Loucy (cell line): Measurements from ENCODE around the gene SPRED2.

Experiments used
- H2AFZ ChIP-seq: fragments of 200-600 bp; sonication (generic); 2 replicates; pipeline ENCODE4 v1.6.0; 2016; ENCODE audit warnings: antibody characterized with exemption, mild to moderate bottlenecking, low read length, moderate library complexity
- H3F3A ChIP-seq: fragments of 200-600 bp; 2 replicates; pipeline ENCODE4 v1.6.0; 2016; ENCODE audit warnings: antibody characterized with exemption, low read depth, mild to moderate bottlenecking
- H3K27me3 ChIP-seq: fragments of 200-600 bp; sonication (generic); 2 replicates; pipeline ENCODE4 v1.6.1; 2014; ENCODE audit warnings: low read length, mild to moderate bottlenecking; ENCODE audit not compliant: insufficient read depth, poor library complexity, severe bottlenecking
- H3K36me3 ChIP-seq: fragments of 200-600 bp; sonication (generic); 2 replicates; pipeline ENCODE4 v1.6.1; 2016; ENCODE audit warnings: low read length; ENCODE audit not compliant: insufficient read depth
- H3K4me1 ChIP-seq: fragments of 200-600 bp; sonication (generic); 2 replicates; pipeline ENCODE4 v1.5.1; 2014; ENCODE audit warnings: low read length, mild to moderate bottlenecking; ENCODE audit not compliant: insufficient read depth, poor library complexity, severe bottlenecking
- H3K4me2 ChIP-seq: fragments of 200-600 bp; sonication (generic); 2 replicates; pipeline ENCODE4 v1.6.0; 2014; ENCODE audit warnings: antibody characterized with exemption, low read length, low read depth, mild to moderate bottlenecking; ENCODE audit not compliant: poor library complexity, severe bottlenecking
- H3K4me3 ChIP-seq: fragments of 200-600 bp; sonication (generic); 2 replicates; pipeline ENCODE4 v1.5.1; 2014; ENCODE audit warnings: low read length, mild to moderate bottlenecking, mixed read lengths; ENCODE audit not compliant: poor library complexity, severe bottlenecking
- H3K79me2 ChIP-seq: fragments of 200-600 bp; sonication (generic); 2 replicates; pipeline ENCODE4 v1.6.1; 2014; ENCODE audit warnings: low read length; ENCODE audit not compliant: insufficient read depth
- H3K9ac ChIP-seq: fragments of 200-600 bp; sonication (generic); 2 replicates; pipeline ENCODE4 v1.6.0; 2014; ENCODE audit warnings: mild to moderate bottlenecking, low read depth, low read length, moderate library complexity; ENCODE audit not compliant: poor library complexity, severe bottlenecking
- H3K9me2 ChIP-seq: fragments of 200-600 bp; sonication (generic); replicated peaks from 2 replicates; pipeline ENCODE4 v1.6.1; 2016; ENCODE audit warnings: low read depth, low read length, mixed read lengths
- H3K9me3 ChIP-seq: fragments of 200-600 bp; sonication (generic); 2 replicates; pipeline ENCODE4 v1.6.1; 2014; ENCODE audit warnings: mild to moderate bottlenecking, antibody characterized with exemption, low read length, low read depth; ENCODE audit not compliant: insufficient read depth
- H4K20me1 ChIP-seq: fragments of 200-600 bp; sonication (generic); 2 replicates; pipeline ENCODE4 v1.6.0; 2014; ENCODE audit warnings: antibody characterized with exemption, low read length, mild to moderate bottlenecking; ENCODE audit not compliant: insufficient read depth, poor library complexity, severe bottlenecking
- EZH2phosphoT487 ChIP-seq: fragments of 200-600 bp; IDR thresholded peaks from 2 replicates; pipeline ENCODE4 v1.6.1; 2018; ENCODE audit warnings: antibody characterized with exemption, mild to moderate bottlenecking, moderate library complexity, borderline replicate concordance
- TF ChIP-seq, protein P1 (sequence below): fragments of 200-600 bp; sonication (generic); conservative IDR thresholded peaks from 2 replicates; pipeline ENCODE4 v1.5.1; 2014; ENCODE audit warnings: mild to moderate bottlenecking, antibody characterized with exemption, low read length

Gene SPRED2

DNA sequence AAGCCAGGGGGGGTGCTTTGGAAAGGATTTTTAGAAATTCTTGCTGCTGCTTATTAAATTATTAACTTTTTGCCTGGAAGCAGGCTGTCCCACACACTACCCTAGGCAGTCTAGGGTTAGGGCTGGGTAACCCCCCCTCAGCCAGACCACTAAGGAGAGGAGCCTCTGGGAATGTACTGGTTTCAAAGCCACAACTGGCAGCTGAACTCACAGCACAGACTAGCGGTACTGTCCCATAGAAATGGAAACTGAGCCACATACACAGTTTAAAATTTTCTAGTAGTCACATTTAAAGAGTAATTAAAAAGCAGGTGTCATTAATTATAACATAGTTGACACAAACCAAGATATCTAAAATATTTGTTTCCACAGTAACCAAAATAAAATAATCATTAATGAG is 50.1 kb downstream of the SPRED2 start:
- Histone ChIP-seq H3K9me2 (no peaks in the 10 kb centered on the region), H3K4me3 (no peak overlapping the region), H3K9me3 (no peaks in the 10 kb centered on the region), H3K9ac (no peak overlapping the region), H3K4me1 (peaks cover 14% of the 10 kb centered on the region), H3K4me2 (peak overlapping the region; percentile 21), H3K27me3 (no peaks in the 10 kb centered on the region), H4K20me1 (no peaks in the 10 kb centered on the region), H3K36me3 (no peaks in the 10 kb centered on the region), H2AFZ (no peak overlapping the region), H3F3A (no peaks in the 10 kb centered on the region), H3K79me2 (peaks cover 27% of the 10 kb centered on the region)
- TF ChIP-seq, protein P1, sequence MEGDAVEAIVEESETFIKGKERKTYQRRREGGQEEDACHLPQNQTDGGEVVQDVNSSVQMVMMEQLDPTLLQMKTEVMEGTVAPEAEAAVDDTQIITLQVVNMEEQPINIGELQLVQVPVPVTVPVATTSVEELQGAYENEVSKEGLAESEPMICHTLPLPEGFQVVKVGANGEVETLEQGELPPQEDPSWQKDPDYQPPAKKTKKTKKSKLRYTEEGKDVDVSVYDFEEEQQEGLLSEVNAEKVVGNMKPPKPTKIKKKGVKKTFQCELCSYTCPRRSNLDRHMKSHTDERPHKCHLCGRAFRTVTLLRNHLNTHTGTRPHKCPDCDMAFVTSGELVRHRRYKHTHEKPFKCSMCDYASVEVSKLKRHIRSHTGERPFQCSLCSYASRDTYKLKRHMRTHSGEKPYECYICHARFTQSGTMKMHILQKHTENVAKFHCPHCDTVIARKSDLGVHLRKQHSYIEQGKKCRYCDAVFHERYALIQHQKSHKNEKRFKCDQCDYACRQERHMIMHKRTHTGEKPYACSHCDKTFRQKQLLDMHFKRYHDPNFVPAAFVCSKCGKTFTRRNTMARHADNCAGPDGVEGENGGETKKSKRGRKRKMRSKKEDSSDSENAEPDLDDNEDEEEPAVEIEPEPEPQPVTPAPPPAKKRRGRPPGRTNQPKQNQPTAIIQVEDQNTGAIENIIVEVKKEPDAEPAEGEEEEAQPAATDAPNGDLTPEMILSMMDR: no peak
- no peak for TF ChIP-seq EZH2phosphoT487

DNA sequence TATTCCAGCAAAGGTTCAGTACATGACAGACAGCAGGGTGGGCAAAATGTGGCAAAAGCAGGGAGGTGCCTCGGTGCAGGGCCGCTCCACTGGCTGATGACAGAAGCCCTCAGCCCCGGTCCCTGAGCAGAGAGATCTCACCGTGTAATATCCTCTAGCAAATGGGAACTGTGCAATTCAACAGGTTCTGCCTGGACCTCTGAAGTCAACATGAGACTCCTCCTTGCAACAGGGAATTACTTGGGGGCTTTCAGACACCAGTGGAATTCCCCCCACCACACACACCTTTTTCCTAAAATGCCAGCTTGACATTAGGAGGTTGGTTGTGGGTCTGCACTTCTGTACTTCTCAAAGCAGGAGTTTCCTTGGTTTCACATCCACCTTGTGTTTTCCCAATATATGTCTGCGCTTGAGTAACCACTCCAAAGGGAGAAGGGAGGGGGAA is 50.8 kb downstream of the SPRED2 start:
- Histone ChIP-seq H3K9me2 (no peaks in the 10 kb centered on the region), H3K4me3 (no peak overlapping the region), H3K9ac (no peak overlapping the region), H3K36me3 (no peaks in the 10 kb centered on the region), H3K79me2 (peaks cover 27% of the 10 kb centered on the region), H3F3A (no peaks in the 10 kb centered on the region), H4K20me1 (no peaks in the 10 kb centered on the region), H3K27me3 (no peaks in the 10 kb centered on the region), H2AFZ (no peak overlapping the region), H3K4me1 (peaks cover 19% of the 10 kb centered on the region), H3K9me3 (no peaks in the 10 kb centered on the region), H3K4me2 (no peak overlapping the region)
- TF ChIP-seq, protein P1: no peak
- TF ChIP-seq EZH2phosphoT487: no peak

DNA sequence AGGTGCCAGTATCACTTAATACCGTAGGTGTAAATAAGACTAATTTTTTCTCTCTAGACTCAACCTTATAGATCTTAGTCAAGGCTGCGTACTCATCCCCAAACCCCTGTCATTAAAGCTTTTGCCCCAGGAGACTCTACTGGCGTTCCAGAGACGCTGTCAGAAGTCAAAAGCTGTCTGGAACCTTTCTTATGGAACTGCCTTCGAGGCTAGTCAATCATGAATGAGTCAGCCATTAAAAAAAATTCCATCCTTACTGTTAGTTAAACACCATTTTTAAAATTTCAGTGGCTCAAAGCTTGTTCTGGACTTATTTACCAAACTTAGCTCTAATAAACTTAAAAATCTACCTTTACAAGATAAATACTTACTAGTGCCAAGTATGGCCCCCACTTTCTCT is 52.1 kb downstream of the SPRED2 start:
- H3K9me2 ChIP-seq: no peaks in the 10 kb centered on the region
- H2AFZ ChIP-seq: no peak overlapping the region
- H3K4me2 ChIP-seq: no peak overlapping the region
- H4K20me1 ChIP-seq: no peaks in the 10 kb centered on the region
- no peak overlapping the region for H3K4me3 ChIP-seq
- H3K4me1 ChIP-seq: peaks cover 28% of the 10 kb centered on the region
- no peaks in the 10 kb centered on the region for H3K27me3 ChIP-seq
- H3K9ac ChIP-seq: no peak overlapping the region
- no peaks in the 10 kb centered on the region for H3K9me3 ChIP-seq
- TF ChIP-seq EZH2phosphoT487: no peak
- TF ChIP-seq, protein P1: no peak
- no peaks in the 10 kb centered on the region for H3K36me3 ChIP-seq
- peaks cover 29% of the 10 kb centered on the region for H3K79me2 ChIP-seq
- H3F3A ChIP-seq: no peaks in the 10 kb centered on the region
